GM18858 (cell line): ENCODE results near the gene CNN2.
"Not testable (repeated sequence)": the region's sequence is repeated elsewhere in the genome, so short reads cannot be mapped to it uniquely, and the experiment has no call there.

Experiments
- ATAC-seq: cut with Tn5 transposase; IDR thresholded peaks from one replicate; pipeline ENCODE4 v1.9.1; 2021; ENCODE audit not compliant: unreplicated experiment

The CNN2 gene

DNA sequence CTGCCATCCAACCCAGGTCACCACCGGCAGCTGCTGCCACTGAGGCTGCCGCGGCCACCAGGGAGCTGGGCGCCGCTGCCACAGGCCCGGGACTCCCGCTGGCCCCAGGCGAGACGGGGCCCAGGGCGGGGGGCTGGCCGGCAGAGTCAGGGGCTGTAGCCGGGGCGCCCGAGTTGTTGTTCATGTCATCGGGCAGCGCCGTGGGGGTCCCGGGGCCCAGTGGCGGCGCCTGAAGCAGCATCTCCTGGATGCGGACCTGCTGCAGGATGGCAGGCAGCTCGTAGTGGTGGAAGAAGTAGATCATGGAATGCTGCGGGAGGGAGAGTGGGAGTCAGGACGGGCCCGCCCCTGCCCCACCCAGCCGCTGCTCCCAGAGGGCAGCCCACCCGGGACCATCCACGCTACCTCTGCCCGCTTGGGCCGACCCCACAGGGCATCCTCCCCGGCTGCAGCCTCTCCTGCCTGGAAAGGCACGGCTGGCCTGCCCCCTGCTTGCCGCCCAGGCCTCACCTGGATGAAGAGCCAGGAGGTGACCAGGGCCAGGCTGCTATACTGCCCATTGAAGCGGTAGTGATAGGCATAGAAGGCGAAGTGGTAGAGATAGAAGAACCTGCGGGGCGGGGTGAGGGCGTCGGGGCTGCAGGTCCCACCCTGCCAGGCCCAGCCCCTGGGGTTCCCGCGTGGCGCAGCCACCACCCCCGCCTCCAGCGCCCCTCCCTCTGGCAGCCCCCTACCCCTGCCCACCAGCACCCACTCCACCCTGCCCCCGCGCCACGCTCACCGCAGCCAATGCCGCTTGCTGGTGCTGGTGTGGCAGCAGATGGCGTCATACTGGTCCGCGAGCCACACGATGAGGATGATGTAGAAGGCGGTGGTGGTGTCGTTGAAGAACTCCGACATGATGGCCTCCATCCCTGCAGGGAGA, 15.6 kb upstream of the CNN2 start:
- ATAC-seq, result no peak

DNA sequence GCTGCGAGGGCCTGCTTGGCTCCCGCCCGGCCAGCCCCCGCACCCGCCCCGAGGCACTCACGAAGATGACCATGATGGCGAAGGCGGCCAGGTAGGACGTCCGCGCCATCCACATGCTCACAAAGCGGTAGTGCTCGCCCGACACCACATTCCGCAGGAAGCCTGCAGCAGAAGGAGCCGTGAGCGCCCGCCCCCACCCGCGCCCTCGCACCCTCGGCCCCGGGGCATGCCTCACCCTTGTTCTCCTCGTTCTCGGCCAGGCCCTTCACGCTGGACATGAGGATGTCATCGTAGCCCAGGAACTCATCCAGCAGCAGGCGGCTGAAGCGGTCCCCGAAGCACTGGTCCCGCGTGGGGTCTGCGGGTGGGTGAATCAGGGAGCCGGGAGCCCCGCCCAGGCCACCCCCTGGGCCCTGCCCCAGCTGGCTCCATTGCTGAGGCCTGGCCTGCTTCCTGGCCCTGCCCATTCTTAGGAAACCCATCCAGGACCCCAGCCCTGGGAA, 14.5 kb upstream of the CNN2 start:
- ATAC-seq, result no peak

DNA sequence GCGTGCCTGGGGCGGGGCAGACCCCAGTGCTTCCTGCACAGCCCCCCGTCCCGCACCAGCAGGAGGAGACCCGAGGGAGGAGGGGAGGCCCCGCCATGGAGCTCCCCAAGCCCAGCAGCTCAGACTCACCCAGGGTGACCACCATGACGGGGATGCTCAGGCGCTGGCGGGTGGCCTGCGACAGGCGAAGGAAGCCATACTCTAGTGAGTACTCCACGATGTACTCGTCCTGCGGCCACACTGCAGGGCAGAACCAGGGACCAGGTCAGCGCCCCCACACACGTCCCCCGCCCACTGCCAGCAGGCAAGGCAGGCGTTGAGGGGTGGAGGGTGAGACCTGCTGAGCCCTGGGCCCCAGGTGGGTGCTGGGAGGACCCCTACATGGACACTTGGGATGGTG, 14.1 kb upstream of the CNN2 start:
- no peak for ATAC-seq

DNA sequence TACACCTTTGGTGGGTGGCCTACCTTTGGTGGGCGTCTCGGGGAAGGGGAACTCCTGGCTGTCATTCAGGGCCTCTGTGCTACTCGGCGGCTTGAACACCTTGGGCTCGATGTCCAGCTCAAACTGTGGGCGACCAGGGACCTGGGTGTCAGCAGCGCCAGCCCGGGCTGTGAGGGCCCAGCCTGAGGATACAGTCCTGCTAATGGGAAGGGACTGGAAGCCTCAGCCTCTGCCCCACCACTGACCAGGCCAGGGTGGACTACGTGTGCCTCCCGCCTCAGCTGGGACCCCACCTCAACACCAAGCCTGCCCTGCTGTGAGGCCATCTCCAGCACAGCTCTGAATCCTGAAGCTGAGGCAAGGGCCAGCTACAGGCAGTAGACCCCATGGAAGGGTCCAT, 13.2 kb upstream of the CNN2 start:
- ATAC-seq, result no peak

DNA sequence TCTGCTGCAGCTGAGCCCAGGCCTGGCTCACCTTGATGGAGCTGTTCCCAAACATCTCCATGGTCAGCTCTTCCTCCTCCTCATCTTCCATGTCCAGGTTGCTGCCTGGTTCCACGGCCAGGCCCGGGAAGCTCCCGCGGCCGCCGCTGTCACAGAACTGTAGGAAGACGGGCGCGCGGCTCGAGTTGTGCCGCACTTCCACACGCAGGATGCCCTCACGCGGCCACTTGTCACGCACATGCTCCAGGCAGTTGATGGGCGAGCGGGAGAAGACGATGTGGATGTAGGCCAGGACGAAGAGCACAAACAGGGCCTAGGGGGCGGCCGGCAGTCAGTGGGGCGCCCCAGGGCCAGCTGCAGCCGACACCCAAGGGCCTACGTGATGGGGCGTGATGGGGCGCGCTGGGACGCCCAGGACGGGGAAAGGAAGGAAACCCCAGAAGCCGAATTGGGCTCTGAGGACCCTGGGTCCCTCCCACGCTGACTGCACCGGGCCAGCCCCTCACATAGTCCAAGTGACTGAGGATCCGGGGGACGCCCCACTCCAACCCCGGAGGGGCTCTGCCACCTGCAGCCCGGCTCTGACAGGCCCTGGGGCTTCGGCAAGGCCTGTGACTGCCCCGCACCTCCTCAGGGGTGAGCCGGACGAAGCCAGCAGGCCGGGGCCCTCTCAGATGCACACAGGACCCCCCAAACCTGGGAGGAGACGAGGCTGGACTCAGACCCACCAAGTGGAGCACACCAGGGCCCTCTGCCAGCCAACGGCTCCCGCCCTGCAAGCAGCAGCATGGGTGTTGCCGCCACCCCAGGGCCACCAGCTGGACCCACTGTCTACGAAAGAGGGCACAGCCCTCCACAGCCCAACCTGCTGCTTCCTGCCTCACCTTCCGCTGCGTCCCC, 12.0 kb upstream of the CNN2 start:
- no peak for ATAC-seq

DNA sequence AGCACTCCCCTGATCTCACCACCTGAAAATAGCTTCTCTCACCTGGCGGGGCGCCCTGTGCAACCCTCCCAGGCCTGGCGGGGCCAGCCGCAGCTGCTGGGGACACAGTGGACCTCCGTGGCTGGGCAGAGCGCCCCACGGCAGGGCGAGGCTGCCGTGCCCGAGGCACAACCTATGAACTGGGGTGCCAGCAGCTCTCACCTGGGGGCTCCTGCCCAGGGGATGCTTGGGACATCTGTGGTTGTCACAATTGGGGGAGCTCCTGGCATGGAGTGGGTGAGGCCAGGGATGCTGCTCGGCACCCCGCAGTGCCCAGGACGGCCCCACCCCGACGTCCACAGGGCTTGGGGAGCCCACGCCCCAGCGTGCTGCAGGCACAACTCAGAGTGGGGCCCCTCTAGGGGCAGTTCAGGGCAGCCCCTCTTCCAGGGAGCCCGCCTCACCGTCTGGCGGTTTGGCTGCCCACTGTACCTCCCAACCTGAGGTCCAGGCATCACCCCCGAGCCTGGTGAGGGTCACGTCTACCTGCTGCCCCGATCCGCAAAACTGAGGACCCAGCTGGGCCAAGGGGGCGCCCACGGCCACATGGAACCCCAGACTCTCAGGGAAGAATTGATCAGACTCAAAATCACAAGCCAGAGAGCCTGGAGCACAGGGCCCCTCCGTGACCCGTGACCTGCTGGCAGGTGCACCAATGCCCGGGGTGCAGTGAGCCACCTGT, 11.2 kb upstream of the CNN2 start:
- ATAC-seq, result no peak

DNA sequence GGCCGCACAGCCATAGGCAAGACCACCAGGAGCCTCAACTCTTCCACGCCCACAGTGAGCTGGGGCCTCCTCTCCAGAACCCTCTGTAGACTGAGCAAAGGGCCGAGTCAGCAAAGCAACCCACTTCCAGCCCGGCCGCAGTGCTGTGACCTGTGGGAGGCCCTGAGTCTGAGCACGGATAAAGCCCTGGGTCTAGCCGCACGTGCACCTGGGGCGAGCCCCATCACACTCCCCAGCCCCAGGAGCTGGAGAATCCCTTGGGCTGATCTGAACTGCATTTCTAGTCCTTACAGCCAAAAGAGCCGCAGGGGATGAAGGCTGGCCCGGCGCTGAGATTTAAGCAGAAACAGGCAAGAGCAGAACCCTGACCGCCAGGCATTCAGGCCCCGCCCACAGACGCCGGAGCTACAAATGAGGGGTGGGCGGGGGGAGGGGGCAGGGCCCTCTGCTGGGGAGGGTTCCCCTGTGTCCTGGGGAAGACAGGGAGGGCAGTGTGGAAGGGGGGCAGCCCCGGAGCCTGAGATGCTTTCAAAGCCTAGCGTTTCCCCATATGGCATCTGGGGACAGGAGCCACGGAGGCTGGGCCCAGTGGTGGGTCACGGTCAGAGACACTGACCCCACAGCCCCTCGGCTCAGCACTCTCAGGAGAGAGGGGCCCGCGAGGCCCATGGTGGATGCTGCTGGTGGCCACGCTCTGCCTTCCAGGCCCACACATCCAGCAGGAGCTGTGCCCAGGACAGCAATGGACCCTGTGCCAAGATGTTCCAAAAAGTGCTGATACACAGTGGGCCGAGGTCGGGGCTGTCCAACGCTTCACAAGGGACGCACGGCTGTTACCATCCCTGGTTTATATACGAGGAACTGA, 10.4 kb upstream of the CNN2 start:
- ATAC-seq, result no peak

DNA sequence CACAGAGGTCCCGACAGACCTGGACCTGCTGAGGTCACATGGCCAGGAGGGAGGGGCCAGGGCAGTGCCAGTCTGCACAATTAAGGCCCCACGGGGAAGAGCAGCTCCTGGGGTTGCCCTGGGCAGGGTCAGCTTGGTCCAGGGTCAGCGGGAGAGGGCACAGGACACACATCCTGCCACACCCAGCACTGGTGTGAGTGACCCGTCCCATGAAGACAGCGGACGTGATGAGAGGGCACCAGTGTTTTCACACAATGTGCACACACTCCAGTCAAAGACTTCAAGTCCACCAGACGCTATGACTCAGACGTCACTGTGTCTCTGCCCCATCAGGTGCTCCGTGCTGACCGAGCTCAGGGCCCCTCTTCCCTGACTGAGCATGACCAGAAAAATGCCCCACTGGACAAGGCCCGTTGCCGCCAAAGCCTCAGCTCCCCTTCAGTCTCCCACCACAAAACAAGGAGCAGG, 9.7 kb upstream of the CNN2 start:
- ATAC-seq, result no peak

DNA sequence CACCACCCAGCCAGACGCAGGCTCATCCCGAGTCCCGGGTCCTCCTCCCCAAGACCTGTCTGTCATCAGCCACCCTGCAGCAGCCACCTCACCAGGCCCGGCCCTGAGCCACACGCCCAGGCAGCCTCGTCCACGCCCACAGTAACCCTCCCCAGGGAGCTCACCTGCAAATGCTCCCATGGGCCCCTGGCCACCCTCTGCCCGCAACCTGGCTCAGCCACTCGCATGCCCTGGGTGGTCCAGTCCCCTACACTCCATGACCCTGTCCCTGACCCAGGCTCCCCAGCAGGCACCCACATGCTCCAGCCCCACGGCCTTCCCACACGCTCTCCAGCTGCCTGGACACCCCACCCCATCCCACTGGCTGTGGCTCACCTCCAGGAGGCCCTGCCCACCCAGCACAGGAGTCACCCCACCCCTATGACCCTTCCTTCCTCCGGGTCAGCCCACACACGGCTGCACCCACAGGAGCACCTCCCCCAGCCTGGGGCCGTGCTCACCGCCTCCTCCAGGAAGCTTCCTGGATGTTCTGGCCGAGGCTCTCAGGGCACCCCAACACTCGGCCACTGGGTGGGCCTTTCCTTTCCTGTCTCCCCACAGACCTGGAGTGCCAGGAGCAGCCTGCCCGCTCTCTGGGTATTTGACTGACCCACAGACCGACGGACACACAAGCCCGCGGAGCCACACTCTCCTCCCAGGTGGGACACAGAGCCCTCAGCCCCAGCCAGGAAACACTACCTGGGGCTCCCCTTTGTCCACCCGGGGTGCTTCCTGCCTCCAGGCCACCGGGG, 9.1 kb upstream of the CNN2 start:
- no peak for ATAC-seq

DNA sequence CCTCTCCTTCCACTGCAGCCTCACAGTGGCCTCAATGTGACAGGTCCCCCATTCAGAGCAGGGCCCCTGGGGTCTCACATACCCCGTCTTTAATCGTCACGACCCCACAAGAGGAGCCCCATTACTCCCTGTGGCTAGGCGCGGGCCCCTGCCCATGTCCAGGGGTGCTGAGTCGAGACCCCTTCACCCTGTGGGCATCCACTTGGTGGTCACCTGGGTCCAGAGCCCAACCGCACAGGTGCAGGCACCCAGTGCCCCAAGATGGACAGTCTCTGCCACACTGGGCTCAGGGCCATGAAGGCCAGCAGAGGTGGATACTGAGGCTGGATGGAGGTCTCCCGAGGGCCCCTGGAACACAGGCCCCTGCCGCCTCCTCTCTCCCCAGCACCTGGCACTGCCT, 8.5 kb upstream of the CNN2 start:
- no peak for ATAC-seq

DNA sequence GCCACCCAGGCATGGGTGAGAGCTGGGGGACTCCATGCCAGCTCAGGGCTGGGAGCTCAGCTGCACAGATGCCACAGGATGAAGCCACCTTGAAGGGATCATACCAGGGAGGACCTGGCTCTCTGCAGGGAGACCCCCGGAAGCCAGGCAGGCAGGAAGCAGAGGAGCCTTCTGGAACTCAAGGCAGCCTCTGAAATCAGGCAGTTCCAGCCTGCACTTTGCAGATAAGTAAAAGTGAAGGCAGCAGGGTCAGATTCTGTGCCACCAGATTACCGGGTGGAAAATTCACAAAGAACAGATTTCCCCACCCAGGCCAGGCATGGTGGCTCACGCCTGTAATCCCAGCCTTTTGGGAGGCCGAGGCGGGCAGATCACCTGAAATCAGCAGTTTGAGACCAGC, 8.0 kb upstream of the CNN2 start:
- ATAC-seq, result no peak

DNA sequence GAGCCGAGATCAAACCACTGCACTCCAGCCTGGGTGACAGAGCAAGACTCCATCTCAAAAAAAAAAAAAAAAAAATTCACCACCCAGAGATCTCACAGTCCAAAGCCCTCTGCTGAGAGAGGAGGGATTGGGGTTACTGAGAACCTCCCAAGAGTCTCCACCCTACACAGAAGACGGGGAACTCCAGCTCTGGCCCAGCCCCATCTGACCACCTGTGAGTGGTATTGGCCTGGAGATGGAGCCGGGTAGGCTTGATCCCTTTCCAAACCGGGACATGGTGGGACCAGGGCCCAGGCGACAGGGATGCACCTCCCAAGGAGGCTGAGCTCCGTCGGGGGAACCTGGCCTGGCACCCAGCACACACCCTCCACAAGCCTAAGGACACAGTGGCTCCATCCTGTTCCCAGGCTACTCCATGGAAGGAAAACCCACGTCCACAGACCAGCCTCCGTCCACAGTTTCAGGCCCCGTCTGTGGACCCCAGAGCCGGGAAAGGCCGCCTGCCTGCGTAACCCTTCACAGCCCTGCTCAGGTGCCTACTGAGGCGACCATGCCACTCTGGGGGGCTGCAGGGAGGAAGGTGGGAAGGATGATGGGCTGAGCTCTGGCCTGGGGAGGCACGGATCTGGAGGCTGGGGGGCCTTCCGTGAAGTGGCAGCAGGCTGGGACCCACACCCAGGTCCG, 7.3 kb upstream of the CNN2 start:
- ATAC-seq, result no peak

DNA sequence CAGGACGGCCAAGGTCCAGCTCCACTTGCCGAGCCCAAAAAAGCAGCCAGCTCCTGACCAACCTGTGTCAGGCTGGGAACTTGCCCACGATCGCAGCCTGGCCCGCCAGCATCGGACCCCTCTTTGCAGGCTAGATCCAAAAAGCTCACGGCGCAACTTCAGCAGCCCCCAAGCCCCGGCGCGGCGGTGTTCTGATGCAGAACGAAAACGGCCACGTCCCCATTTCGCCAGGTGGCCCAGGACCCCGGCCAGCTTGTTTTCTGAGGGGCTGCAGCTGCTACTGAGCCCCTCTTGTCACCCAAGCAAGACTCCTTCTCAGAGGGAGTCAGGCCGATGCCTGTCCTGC, 6.8 kb upstream of the CNN2 start:
- no peak for ATAC-seq

DNA sequence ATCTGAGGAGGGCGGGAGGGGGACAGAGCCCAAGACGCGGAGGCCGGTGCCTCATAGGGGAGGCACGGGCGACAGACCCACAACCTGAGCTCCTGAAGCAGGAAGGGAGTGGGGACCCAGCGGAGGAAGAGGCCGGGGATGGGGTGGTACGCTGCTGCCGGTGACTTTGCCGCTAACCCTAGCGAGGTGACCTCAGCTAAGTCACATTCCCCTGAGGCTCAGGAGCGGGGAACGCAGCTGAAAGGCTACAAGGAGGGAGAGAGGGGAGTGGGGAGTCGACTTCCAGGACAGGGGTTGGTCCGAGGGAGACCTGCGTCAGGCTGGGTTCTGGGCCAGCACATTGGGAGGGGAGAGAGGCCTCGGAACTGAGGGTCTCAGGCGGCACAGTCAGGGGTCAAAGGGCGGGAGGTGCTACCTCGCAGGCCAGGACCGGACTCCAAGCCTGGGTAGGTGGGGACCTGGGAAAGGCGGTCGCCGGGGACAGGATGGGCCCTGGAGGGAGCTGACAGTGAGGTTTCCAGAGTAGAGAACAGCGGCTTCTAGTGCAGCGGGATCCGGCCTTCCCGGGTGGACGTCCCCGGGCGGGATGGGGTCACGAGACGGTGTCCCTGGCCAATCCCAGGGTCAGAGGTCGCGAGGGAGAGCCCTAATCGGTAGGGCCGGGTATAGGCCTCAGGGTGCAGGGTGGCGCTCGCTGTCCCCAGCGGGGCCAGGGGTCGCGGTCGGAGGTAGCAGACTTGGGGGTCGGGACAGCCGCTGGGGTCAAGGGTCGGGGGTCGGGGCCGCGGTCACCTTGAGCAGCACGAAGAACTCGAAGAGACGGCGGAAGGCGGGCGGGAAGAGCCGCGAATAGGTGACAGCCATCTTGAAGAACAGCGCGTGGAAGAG, 6.2 kb upstream of the CNN2 start:
- no peak for ATAC-seq

DNA sequence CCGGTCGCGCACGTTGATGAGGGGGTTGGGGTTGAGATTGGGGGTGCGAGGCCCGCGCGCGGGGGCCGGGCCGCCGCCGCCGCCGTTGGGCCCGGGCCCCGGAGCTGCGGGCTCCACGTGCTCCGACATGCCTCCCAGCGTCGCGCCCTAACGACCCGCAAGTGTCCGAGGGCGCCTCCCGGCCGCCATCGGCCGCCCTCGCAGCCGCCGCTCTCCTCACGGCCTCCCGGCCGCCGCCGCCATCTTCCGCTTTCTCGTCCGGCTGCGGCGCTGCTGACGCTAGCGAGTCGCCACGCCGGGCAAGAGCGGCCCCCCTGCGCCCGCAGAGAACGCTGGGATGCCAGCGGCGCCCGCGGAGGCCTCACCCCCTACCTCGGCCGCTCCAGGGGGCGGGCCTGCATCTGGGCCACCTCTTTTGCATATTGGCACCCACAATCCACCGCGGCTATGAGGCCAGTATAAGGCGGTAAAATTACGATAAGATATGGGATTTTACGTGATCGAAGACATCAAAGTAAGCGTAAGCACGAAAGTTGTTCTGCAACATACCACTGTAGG, 5.5 kb upstream of the CNN2 start, which contains the start of gene TMEM259:
TSS of gene TMEM259 (minus strand) at position 256 of the 558 bp plus-strand sequence. CDS start at position 129, 127 bp downstream.
- peak; percentile 51 for ATAC-seq

DNA sequence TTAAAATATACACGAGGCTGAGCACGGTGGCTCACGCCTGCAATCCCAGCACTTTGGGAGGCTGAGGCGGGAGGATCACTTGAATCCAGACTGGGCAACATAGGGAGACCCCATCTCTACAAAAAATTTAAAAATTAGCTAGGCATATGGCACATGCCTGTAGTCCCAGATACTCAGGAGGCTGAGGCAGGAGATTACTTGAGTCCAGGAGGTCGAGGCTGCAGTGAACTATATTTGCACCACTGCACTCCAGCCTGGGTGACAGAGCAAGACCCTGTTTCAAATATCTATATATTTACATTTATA, 2.6 kb upstream of the CNN2 start:
- not testable (repeated sequence) for ATAC-seq

DNA sequence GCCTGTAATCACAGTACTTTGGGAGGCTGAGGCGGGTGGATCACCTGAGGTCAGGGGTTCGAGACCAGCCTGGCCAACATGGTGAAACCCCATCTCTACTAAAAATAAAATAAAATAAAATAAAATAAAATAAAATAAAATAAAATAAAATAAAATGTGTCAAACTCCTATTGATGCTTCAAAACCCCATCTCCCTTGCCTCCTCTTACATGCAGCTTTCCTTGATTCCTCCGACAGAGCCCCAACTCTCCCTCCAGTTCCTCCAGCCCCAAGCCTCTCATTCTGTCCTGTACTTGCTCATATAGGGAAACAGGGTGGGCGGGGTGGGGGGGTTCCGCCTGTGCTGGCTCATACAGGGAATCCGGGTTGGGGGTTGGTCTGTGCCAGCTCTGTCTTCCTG, 1.3 kb upstream of the CNN2 start:
- not testable (repeated sequence) for ATAC-seq
